Glutamatergic neuron (in vitro differentiated cells): ENCODE measurements around the gene GLYR1. TPM values are rescaled to one million over a fixed set of nuclear protein-coding genes. Genes with fewer than 3 reads are reported as not detected.

Experiments used
- DNase-seq: peaks from one replicate; pipeline ENCODE4 v3.0.0; 2022
- H3K27ac Mint-ChIP-seq: one replicate; pipeline ENCODE4 v1.8.0; 2020; ENCODE audit warnings: mild to moderate bottlenecking, mixed read lengths, inconsistent platforms; ENCODE audit not compliant: unreplicated experiment
- H3K27me3 Mint-ChIP-seq: one replicate; pipeline ENCODE4 v1.8.0; 2020; ENCODE audit warnings: mild to moderate bottlenecking, moderate library complexity, mixed read lengths, inconsistent platforms; ENCODE audit not compliant: unreplicated experiment
- H3K36me3 Mint-ChIP-seq: one replicate; pipeline ENCODE4 v1.8.0; 2020; ENCODE audit warnings: mild to moderate bottlenecking, mixed read lengths, inconsistent platforms; ENCODE audit not compliant: unreplicated experiment
- H3K4me1 Mint-ChIP-seq: one replicate; pipeline ENCODE4 v1.8.0; 2020; ENCODE audit warnings: mild to moderate bottlenecking, low read depth, mixed read lengths, inconsistent platforms; ENCODE audit not compliant: unreplicated experiment
- H3K4me3 Mint-ChIP-seq: one replicate; pipeline ENCODE4 v1.8.0; 2020; ENCODE audit warnings: mild to moderate bottlenecking, mixed read lengths, inconsistent platforms; ENCODE audit not compliant: unreplicated experiment
- H3K9me3 Mint-ChIP-seq: one replicate; pipeline ENCODE4 v1.8.0; 2020; ENCODE audit warnings: mild to moderate bottlenecking, moderate library complexity, mixed read lengths, inconsistent platforms; ENCODE audit not compliant: unreplicated experiment
- total RNA-seq: library from RNA; stranded (reverse); fragmentation: NEBNext Ultra II Directional; extraction: Animal tissue kit (Norgen Biotek cat#: 25700); gene quantifications from one replicate; pipeline ENCODE4 v1.2.1, GENCODE V29; 2021; ENCODE audit not compliant: unreplicated experiment
- TF ChIP-seq, protein P1 (sequence below): fragments of 200-600 bp; sonication (generic); IDR thresholded peaks from one replicate; pipeline ENCODE4 v1.5.0; 2021; ENCODE audit not compliant: partially characterized antibody, unreplicated experiment

Gene GLYR1
- total RNA-seq, 1 donor from 2014 or later, result 133 TPM

GRCh38 chr16:4892361-4893102 lies 45.4 kb upstream of the GLYR1 start:
- Mint-ChIP-seq H3K27ac (peak overlapping the region; percentile 33), H3K4me1 (peaks cover 20% of the 10 kb centered on the region), H3K27me3 (peaks cover 3% of the 10 kb centered on the region), H3K4me3 (no peak overlapping the region), H3K9me3 (peaks cover 5% of the 10 kb centered on the region), H3K36me3 (no peaks in the 10 kb centered on the region)
- peak; percentile 38 for DNase-seq
- TF ChIP-seq, protein P1, sequence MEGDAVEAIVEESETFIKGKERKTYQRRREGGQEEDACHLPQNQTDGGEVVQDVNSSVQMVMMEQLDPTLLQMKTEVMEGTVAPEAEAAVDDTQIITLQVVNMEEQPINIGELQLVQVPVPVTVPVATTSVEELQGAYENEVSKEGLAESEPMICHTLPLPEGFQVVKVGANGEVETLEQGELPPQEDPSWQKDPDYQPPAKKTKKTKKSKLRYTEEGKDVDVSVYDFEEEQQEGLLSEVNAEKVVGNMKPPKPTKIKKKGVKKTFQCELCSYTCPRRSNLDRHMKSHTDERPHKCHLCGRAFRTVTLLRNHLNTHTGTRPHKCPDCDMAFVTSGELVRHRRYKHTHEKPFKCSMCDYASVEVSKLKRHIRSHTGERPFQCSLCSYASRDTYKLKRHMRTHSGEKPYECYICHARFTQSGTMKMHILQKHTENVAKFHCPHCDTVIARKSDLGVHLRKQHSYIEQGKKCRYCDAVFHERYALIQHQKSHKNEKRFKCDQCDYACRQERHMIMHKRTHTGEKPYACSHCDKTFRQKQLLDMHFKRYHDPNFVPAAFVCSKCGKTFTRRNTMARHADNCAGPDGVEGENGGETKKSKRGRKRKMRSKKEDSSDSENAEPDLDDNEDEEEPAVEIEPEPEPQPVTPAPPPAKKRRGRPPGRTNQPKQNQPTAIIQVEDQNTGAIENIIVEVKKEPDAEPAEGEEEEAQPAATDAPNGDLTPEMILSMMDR, result no peak

DNA sequence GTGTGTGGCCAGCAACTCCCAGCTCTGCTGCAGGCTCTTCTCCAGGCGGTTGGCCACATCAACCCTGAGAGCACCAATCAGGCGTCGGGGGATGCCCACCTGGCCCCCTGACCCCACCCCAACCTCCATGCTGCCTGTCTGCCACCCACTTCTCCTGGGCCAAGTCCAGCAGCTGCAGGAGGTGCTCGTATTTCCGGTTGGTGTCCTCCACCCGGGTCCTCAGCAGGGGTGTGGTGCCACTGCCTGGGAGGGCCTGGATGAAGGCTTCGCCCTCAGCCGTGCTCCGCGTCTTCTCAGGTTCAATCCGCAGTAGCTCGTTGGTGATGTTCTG lies 44.8 kb upstream of the GLYR1 start:
- no peak overlapping the region for H3K4me3 Mint-ChIP-seq
- peaks cover 3% of the 10 kb centered on the region for H3K27me3 Mint-ChIP-seq
- TF ChIP-seq, protein P1, result no peak
- peaks cover 23% of the 10 kb centered on the region for H3K4me1 Mint-ChIP-seq
- peaks cover 5% of the 10 kb centered on the region for H3K9me3 Mint-ChIP-seq
- no peak for DNase-seq
- peak overlapping the region; percentile 33 for H3K27ac Mint-ChIP-seq
- H3K36me3 Mint-ChIP-seq, result no peaks in the 10 kb centered on the region

DNA sequence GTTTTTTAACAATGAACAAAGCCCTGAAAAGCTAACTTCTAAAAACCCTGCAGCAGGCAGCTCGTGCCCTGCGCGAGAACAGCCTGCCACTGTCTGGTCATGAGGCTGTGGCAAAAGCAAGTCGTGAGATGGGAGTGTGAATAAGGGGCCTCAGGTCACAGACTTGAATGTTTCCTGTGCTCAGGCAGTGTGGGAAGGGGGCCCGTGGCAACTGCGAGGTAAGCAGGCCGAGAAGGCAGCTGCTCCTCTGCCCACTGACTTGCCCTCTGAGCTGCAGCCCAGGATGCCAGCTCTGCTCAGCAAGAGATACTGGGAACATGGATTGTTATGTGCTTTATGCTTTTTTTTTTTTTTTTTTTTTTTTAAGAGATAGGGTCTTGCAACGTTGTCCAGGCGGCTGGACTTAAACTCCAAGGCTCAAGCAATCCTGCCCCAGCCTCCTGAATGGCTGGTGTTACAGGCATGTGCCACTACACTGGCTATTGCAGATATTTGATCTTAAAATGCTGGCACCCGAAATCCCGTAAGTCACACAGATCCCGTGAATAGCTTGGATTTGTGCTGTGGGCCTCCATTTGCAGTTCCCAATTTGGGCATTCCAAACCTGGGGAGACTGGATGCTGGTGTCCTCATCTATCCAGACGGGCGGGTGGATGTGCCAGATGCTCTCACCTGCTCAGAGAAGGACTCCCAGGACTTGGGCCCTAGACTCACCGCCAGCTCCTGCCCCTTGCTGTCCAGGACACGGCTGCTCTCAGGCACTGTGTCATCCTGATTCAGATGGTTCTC lies 44.2 kb upstream of the GLYR1 start:
- Mint-ChIP-seq H3K27ac (no peak overlapping the region), H3K27me3 (peaks cover 3% of the 10 kb centered on the region), H3K4me1 (peaks cover 26% of the 10 kb centered on the region), H3K4me3 (no peak overlapping the region), H3K36me3 (peaks cover under 1% of the 10 kb centered on the region), H3K9me3 (peaks cover 5% of the 10 kb centered on the region)
- no peak for DNase-seq
- TF ChIP-seq, protein P1, result no peak

DNA sequence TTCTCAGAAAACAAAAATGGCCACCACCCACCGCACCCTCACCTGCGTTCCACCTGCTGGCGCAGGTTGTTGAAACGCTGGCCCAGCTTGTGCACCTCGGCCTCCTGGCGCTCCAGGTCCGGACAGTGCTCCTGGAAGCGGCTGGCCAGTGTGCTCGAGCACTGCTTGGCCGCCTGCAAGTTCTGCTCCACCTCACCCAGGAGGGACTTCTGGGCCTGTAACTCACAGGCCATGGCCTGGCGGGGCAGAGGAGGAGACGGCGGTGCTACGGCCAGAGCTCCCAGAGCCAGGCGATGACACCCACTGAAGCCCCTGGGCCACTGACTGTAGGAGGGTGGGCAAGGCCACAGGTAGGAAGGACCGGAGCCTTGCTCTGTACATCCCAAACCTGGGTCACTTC lies 43.6 kb upstream of the GLYR1 start:
- Mint-ChIP-seq H3K27me3 (peaks cover 3% of the 10 kb centered on the region), H3K36me3 (peaks cover 7% of the 10 kb centered on the region), H3K4me3 (no peak overlapping the region), H3K4me1 (peaks cover 32% of the 10 kb centered on the region), H3K27ac (peak overlapping the region; percentile 77), H3K9me3 (peaks cover 9% of the 10 kb centered on the region)
- TF ChIP-seq, protein P1, result no peak
- DNase-seq, result no peak

GRCh38 chr16:4890026-4890425 lies 42.9 kb upstream of the GLYR1 start:
- H3K36me3 Mint-ChIP-seq, result peaks cover 11% of the 10 kb centered on the region
- peak; percentile 77 for DNase-seq
- H3K9me3 Mint-ChIP-seq, result peaks cover 11% of the 10 kb centered on the region
- TF ChIP-seq, protein P1, result no peak
- peaks cover 3% of the 10 kb centered on the region for H3K27me3 Mint-ChIP-seq
- peak overlapping the region; percentile 77 for H3K27ac Mint-ChIP-seq
- peaks cover 32% of the 10 kb centered on the region for H3K4me1 Mint-ChIP-seq
- peak overlapping the region; percentile 25 for H3K4me3 Mint-ChIP-seq
